HG03280 (cell line): ENCODE data around the gene ADAMTS17.
"Not testable (repeated sequence)": the region's sequence is repeated elsewhere in the genome, so short reads cannot be mapped to it uniquely, and the experiment has no call there.

Source experiments
- ATAC-seq: cut with Tn5 transposase; IDR thresholded peaks from one replicate; pipeline ENCODE4 v1.9.1; 2021; ENCODE audit warnings: mild to moderate bottlenecking, moderate library complexity; ENCODE audit not compliant: unreplicated experiment

ADAMTS17 gene

GRCh38 chr15:100096248-100096600, 245.6 kb downstream of the ADAMTS17 start:
- no peak for ATAC-seq

GRCh38 chr15:100095541-100096247, 246.1 kb downstream of the ADAMTS17 start:
- no peak for ATAC-seq

GRCh38 chr15:100094127-100094510, 247.7 kb downstream of the ADAMTS17 start:
- no peak for ATAC-seq

GRCh38 chr15:100093211-100094126, 248.3 kb downstream of the ADAMTS17 start:
- no peak for ATAC-seq

GRCh38 chr15:100092034-100092433, 249.7 kb downstream of the ADAMTS17 start:
- ATAC-seq, result no peak

- ATAC-seq, result no peak
Measured at GRCh38 chr15:100090411-100090810, 251.4 kb downstream of the ADAMTS17 start.

GRCh38 chr15:100084042-100084821, 257.5 kb downstream of the ADAMTS17 start:
- not testable (repeated sequence) for ATAC-seq

- no peak for ATAC-seq
Measured at GRCh38 chr15:100083572-100083971, 258.2 kb downstream of the ADAMTS17 start.

- ATAC-seq, result no peak
Measured at GRCh38 chr15:100082761-100083402, 258.9 kb downstream of the ADAMTS17 start.

GRCh38 chr15:100081454-100081853, 260.3 kb downstream of the ADAMTS17 start:
- no peak for ATAC-seq

GRCh38 chr15:100078511-100079220, 263.1 kb downstream of the ADAMTS17 start:
- no peak for ATAC-seq

- ATAC-seq, result no peak
Measured at GRCh38 chr15:100075229-100075628, 266.5 kb downstream of the ADAMTS17 start.

GRCh38 chr15:100073982-100074381, 267.8 kb downstream of the ADAMTS17 start:
- ATAC-seq, result no peak

- not testable (repeated sequence) for ATAC-seq
Measured at GRCh38 chr15:100066521-100067280, 275.1 kb downstream of the ADAMTS17 start.

- ATAC-seq, result no peak
Measured at GRCh38 chr15:100061944-100062343, 279.8 kb downstream of the ADAMTS17 start.

- ATAC-seq, result no peak
Measured at GRCh38 chr15:100060276-100060926, 281.4 kb downstream of the ADAMTS17 start.

- no peak for ATAC-seq
Measured at GRCh38 chr15:100059521-100059920, 282.3 kb downstream of the ADAMTS17 start.

GRCh38 chr15:100059094-100059493, 282.7 kb downstream of the ADAMTS17 start:
- ATAC-seq, result no peak

GRCh38 chr15:100058458-100058857, 283.3 kb downstream of the ADAMTS17 start:
- no peak for ATAC-seq
